Skeletal muscle satellite cell (primary cell): ENCODE results near the gene HLCS. TPM values are rescaled to one million over a fixed set of nuclear protein-coding genes. Genes with fewer than 3 reads are reported as not detected.
A peak's percentile ranks its signal among the peaks of the same experiment; 100 is the strongest.
"Not testable (repeated sequence)": the region's sequence is repeated elsewhere in the genome, so short reads cannot be mapped to it uniquely, and the experiment has no call there.

ENCODE experiments used
- H3K27me3 ChIP-seq: 2 replicates; pipeline ENCODE4 v1.7.0; 2013; ENCODE audit warnings: low read length; ENCODE audit not compliant: control insufficient read depth, insufficient read depth
- H3K36me3 ChIP-seq: 2 replicates; pipeline ENCODE4 v1.7.0; 2013; ENCODE audit warnings: mild to moderate bottlenecking, control low read depth, low read length; ENCODE audit not compliant: insufficient read depth
- H3K4me1 ChIP-seq: 2 replicates; pipeline ENCODE4 v1.7.0; 2013; ENCODE audit warnings: low read length; ENCODE audit not compliant: control insufficient read depth, insufficient read depth
- H3K4me2 ChIP-seq: 2 replicates; pipeline ENCODE4 v1.7.0; 2013; ENCODE audit warnings: mild to moderate bottlenecking, low read length
- H3K4me3 ChIP-seq: 2 replicates; pipeline ENCODE4 v1.7.0; 2013; ENCODE audit warnings: low read length
- H3K9ac ChIP-seq: 2 replicates; pipeline ENCODE4 v1.7.0; 2013; ENCODE audit warnings: mild to moderate bottlenecking, low read depth, low read length, moderate library complexity
- H3K9me3 ChIP-seq: replicated peaks from 2 replicates; pipeline ENCODE4 v1.7.0; 2013; ENCODE audit warnings: mild to moderate bottlenecking, control low read depth, low read length
- total RNA-seq: library from RNA; depleted of rRNA; stranded (reverse); fragments of >200 nt; gene quantifications from 2 replicates; pipeline ENCODE4 v1.2.3, GENCODE V29; 2012; rRNA removed

HLCS gene
- total RNA-seq = 23.3 and 27.1 TPM in 2 replicates

DNA sequence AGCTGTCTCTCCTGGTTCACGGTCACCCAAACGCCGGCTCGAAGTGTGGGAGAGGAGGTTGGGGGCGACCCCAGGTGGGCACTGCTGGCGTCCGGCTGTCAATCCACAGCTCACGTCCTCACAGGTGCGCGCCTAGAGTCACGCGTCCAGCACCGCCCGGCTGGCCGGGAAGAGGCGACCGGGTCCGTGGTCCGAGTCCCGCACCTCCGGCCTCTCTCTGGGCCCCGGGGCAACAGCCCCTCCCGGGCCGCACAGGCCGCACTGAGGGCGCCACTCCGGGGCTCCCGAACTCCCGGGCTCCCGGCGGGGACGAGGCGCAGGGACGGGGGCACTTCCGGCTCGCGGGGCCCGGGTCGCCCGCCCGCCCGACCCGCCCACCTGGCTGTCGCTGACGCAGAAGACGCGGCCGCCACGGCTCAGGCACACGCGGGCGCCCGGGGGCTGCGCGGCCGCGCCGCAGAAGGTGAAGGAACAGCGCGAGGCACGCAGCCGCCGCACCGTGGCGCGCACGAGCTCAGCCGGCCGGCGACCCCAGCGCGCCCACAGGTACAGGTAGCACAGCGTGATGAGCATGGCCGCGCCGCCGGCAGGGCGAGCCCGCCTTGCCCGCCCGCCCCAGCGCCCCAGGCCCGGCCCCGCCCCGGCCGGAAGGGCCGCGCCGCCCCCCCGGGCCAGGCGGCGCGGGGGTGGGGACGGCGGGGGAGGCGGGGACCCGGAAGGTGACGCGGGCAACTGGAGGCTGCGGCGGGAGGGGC, at the start of gene HLCS:
HLCS (minus strand) TSS at position 604 of the 755 bp plus-strand sequence; CDS start at position 573, 31 bp downstream.
- Histone ChIP-seq H3K4me2 (peak within 1 kb of the TSS; percentile 94), H3K9ac (peak within 1 kb of the TSS; percentile 89), H3K36me3 (peaks cover under 1% of the 10 kb centered on the region), H3K27me3 (no peaks in the 10 kb centered on the region), H3K4me1 (peaks cover 17% of the 10 kb centered on the region), H3K4me3 (peak within 1 kb of the TSS; percentile 89), H3K9me3 (no peaks in the 10 kb centered on the region)

DNA sequence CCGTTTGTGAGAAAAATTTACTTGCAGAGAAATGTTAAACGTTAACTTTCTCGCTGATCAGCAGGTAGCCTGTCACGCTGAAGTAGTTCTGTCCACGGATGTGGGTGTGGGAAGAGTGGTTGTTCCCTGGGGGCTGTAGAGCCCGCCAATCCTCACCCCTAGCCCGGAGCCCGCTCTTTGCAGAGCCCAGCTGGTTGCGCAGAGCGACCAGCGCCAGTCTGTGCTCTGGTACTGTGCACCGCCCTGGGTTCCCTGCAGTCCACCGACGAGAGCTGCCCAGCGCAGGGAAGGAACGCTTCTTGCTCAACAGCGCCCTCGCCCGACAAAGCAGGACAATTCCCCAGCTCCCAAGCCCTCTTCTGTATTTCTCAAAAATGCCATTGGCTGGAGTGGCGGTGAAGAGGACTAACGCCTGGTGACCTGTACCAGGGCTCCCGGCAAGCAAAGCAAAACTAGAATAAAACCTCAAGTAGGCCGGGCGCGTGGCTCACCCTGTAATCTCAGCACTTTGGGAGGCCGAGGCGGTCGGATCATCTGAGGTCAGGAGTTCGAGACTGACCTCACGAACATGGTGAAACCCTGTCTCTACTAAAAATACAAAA, 43.4 kb upstream of the HLCS start:
- H3K4me3 ChIP-seq = peak overlapping the region; percentile 59
- H3K9ac ChIP-seq = no peak overlapping the region
- H3K27me3 ChIP-seq = peaks cover 16% of the 10 kb centered on the region
- H3K4me2 ChIP-seq = peak overlapping the region; percentile 83
- no peaks in the 10 kb centered on the region for H3K36me3 ChIP-seq
- no peaks in the 10 kb centered on the region for H3K9me3 ChIP-seq
- peaks cover 8% of the 10 kb centered on the region for H3K4me1 ChIP-seq

DNA sequence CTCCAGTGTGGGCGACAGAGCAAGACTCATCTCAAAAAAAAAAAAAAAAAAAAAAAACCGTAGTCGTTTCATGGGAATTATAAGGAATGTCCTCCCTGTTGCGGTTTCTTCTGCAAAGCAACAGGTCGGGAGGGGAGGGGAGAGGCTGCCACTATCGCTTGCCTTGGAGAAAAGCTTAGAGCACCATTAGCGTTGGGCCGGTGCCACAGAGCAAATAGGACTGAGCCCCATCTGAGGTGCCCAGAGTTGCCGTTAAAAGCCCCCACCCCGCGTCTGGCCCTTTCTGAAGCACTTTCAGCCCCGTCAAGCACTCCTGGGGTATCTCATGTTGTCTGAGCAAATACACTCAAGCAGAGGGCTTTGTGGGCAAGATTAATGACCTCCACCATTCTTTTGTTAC, 42.3 kb upstream of the HLCS start:
- Histone ChIP-seq H3K9ac (no peak overlapping the region), H3K4me1 (peaks cover 8% of the 10 kb centered on the region), H3K9me3 (no peaks in the 10 kb centered on the region), H3K36me3 (no peaks in the 10 kb centered on the region), H3K27me3 (peaks cover 11% of the 10 kb centered on the region), H3K4me3 (no peak overlapping the region), H3K4me2 (no peak overlapping the region)

DNA sequence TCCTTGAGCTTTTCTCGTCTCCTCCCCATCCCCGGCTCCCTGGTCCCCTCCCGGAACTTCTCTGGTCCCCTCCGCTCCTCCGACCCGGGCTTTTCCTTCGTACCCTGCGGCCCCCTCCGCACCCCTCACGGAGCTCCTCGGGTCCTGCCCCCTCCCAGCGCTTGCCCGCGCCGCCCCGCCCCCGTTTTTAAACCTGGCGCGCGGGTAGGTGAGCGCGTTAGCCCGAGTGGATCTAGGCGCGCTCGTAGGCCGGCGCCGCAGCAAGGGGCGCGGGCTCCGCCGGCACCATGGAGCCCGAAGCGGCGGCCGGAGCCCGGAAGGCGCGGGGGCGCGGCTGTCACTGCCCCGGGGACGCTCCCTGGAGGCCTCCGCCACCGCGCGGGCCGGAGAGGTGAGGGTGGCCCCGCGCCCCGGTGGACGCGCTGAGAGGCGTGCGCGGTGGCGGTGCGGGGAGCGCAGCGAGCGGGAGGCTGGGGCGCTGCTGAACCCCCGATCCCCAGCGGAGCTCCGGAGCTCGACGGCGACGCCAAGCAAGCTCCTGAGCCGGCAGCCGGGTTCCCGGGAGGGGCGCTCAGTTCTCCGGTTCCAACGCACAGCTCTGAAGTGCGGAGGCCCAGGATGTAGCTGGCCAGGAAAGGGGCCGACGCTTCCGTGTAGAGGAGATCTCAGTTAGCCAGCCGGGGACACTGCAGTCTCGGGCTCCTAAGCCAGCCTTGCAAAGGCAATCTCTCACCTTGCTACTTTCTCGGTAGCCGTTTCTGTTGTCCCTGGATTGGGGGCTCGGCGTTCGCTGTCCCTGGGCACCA, 40.2 kb upstream of the HLCS start, which contains the start of gene RIPPLY3:
RIPPLY3 (plus strand) TSS at position 217 of the 806 bp plus-strand sequence; CDS start at position 288, 71 bp downstream.
- Histone ChIP-seq H3K27me3 (peaks cover 6% of the 10 kb centered on the region), H3K36me3 (no peaks in the 10 kb centered on the region), H3K9me3 (no peaks in the 10 kb centered on the region), H3K4me3 (peak within 1 kb of the TSS; percentile 70), H3K4me2 (peak within 1 kb of the TSS; percentile 91), H3K9ac (no peak within 1 kb of the TSS), H3K4me1 (peaks cover 8% of the 10 kb centered on the region)

DNA sequence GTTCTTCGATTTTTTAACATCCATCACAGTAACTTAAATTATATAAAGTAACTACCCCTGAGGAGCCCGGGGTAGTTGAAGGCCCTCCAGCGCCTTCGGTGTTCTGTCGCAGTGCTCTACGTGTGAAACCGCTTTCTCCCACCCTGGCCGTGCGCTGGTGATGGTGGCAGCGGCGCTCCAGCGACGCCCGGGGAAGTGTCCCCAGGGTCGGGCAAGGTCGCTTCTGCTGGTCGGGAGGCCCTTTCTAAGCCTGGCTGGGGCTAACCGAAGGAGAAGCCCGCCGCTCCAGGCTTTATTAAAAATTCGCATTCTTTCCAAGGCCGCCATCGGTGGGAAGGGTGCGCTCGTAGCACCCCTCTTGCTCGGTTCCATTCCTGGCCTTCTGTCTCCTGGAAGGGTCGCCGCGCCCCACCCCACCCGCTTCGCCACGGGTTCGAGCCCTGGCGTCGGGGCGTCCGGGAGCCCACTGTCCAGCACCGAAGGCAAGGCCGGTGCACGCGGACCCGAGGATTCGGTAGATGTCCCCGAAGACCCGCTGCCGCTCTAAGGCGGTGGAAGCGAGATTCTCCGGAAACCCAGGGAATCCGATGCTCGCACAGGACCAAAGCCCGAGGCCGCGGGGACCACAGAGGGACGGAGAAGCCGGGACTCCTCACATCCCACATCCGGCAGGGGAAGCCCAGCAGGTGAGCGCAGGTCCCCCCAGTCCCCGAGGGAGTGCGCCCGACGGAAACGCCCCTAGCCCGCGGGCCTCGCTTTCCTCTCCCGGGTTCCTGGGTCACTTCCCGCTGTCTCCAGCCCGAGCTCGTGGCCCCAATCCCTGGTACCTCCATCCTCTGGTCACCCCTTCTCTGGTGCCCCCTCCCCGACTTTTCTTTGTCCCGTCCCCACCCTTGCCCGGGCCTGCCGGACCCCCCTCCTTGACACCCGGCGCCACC, 39.3 kb upstream of the HLCS start:
- Histone ChIP-seq H3K4me3 (peak overlapping the region; percentile 70), H3K9me3 (no peaks in the 10 kb centered on the region), H3K36me3 (no peaks in the 10 kb centered on the region), H3K4me2 (peak overlapping the region; percentile 91), H3K27me3 (peaks cover 6% of the 10 kb centered on the region), H3K9ac (no peak overlapping the region), H3K4me1 (peaks cover 8% of the 10 kb centered on the region)

DNA sequence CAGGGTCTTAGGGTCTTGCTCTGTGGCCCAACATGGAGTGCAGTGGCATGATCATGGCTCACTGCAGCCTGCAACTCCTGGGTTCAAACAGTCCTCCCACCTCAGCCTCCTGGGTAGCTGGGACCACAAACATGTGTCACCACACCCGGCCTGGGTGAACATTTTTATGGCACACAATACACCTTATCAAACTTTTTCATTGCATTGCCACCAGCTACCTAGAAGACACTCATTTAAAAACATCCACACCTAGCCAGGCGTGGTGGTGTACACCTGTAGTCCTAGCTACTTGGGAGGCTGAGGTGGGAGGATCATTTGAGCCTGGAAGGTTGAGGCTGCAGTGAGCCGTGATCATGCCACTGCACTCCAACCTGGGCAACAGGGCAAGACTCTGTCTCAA, 37.4 kb upstream of the HLCS start:
- H3K4me3 ChIP-seq, H3K27me3 ChIP-seq, H3K4me1 ChIP-seq, H3K9me3 ChIP-seq, H3K9ac ChIP-seq, H3K4me2 ChIP-seq, H3K36me3 ChIP-seq: not testable (repeated sequence)

DNA sequence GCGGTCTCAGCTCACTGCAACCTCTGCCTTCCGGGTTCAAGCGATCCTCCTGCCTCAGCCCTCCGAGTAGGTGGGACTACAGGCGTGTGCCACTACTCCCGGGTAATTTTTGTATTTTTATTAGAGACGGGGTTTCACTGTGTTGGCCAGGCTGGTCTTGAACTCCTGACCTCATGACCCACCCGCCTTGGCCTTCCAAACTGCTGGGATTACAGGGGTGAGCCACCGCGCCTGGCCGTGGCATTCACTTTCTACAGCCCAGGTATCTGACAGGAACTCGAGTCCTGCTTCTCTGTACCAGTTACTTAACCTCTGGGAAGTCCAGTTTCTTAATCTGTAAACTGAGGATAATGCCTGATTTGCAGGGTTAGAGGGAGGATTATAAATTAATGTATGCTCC, 36.4 kb upstream of the HLCS start:
- not testable (repeated sequence) for H3K9me3 ChIP-seq, H3K27me3 ChIP-seq, H3K4me3 ChIP-seq, H3K4me1 ChIP-seq, H3K4me2 ChIP-seq, H3K36me3 ChIP-seq, H3K9ac ChIP-seq

DNA sequence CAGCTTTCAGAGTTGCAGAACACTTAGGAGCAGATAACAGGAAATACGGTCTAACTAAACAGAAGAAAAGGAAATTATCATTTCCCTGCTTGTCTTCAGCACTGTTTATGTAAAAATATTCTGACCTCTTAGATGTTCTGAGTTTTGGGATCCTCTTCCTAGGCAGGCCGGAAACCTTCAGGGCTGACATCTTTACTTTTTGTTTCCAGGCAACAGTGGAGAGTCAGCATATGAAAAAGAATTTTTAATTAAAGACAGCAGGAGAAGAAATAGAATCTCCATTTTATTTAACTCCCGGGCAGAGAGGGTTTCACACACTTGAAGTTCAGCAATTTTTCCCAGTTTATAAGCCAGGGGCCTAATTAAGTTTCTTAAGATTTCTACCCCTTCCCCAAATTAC, 35.0 kb upstream of the HLCS start:
- Histone ChIP-seq H3K4me3 (no peak overlapping the region), H3K27me3 (peaks cover 13% of the 10 kb centered on the region), H3K9me3 (no peaks in the 10 kb centered on the region), H3K9ac (no peak overlapping the region), H3K4me2 (no peak overlapping the region), H3K4me1 (peaks cover 4% of the 10 kb centered on the region), H3K36me3 (no peaks in the 10 kb centered on the region)

DNA sequence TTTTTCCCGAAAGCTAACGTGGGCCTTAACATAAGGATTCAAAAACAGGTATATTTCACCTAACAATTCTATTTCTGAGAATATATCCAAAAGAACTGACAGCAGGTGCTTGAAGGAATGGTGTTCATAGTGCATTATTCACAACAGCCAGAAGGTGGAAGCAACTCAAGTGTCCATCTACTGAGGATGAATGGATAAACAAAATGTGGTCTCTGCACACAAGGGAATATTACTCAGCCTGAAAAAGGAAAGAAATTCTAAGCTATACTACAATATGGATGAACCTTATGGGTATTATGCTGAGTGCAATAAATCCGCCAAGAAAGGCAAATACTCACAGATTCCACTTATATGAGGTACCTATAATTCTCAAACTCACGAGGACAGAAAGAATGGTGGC, 33.9 kb upstream of the HLCS start:
- Histone ChIP-seq H3K36me3 (no peaks in the 10 kb centered on the region), H3K4me3 (no peak overlapping the region), H3K4me2 (no peak overlapping the region), H3K9ac (no peak overlapping the region), H3K4me1 (no peaks in the 10 kb centered on the region), H3K27me3 (peaks cover 7% of the 10 kb centered on the region), H3K9me3 (no peaks in the 10 kb centered on the region)

DNA sequence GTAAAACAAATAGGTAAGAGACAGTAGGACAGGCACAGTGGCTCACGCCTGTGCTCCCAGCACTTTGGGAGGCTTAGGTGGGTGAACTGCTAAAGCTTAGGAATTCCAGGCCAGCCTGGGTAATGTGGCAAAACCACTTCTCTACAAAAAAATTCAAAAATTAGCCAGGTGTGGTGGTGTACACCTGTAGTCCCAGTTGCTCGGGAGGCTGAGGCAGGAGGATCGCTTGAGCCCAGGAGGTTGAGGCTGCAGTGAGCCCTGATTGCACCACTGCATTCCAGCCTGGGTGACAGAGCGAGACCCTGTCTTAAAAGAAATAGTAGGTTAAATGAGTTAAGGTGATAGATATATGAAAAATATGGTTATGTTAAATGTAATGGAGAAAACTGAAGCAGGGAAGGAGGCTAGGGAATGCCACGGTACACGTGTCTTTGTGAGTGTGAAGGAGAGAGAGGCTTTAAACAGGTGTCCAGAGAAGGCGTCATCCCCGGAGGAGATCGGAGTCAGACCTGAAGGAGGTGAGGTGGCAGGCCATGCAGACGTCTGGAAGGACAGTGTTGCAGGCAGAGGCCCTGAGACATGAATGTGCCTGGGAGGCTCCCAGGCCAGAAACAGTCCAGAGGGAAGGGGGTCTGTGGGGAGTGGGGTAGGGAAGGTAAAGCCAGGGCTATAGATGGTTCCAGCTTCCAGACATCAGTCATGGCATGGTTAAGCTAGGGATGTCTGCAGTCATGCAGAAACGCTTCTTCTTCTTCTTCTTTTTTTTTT, 32.8 kb upstream of the HLCS start:
- H3K36me3 ChIP-seq = no peaks in the 10 kb centered on the region
- H3K9ac ChIP-seq = no peak overlapping the region
- H3K9me3 ChIP-seq = no peaks in the 10 kb centered on the region
- no peaks in the 10 kb centered on the region for H3K4me1 ChIP-seq
- H3K4me3 ChIP-seq = no peak overlapping the region
- H3K27me3 ChIP-seq = peaks cover 7% of the 10 kb centered on the region
- no peak overlapping the region for H3K4me2 ChIP-seq
